T-helper 17 cell (primary cell): ENCODE data around the gene PRKD3. TPM values are rescaled to one million over a fixed set of nuclear protein-coding genes. Genes with fewer than 3 reads are reported as not detected.

Source experiments
- ATAC-seq: fragments of 150-1000 bp; cut with Tn5 transposase; 2 replicates; pipeline ENCODE4 v1.10.0; 2021; ENCODE audit warnings: mild to moderate bottlenecking, moderate library complexity
- DNase-seq, 3 donors: peaks; one replicate each; pipeline versions ENCODE4 v3.0.0 to v3.0.0-alpha.2; 2020 to 2021
- H3K9me3 ChIP-seq: one replicate; pipeline ENCODE4 v1.7.0; 2013; ENCODE audit warnings: low read length, mild to moderate bottlenecking; ENCODE audit not compliant: control insufficient read depth, poor library complexity, severe bottlenecking
- H3K27ac Mint-ChIP-seq: one replicate; pipeline ENCODE4 v1.8.0; 2022; ENCODE audit warnings: mild to moderate bottlenecking, moderate library complexity, mixed read lengths
- H3K27me3 Mint-ChIP-seq: one replicate; pipeline ENCODE4 v1.8.0; 2022; ENCODE audit warnings: mixed read lengths
- H3K36me3 Mint-ChIP-seq: one replicate; pipeline ENCODE4 v1.8.0; 2022; ENCODE audit warnings: low read depth, mixed read lengths
- H3K4me1 Mint-ChIP-seq: one replicate; pipeline ENCODE4 v1.8.0; 2022; ENCODE audit warnings: mild to moderate bottlenecking, mixed read lengths
- H3K4me3 Mint-ChIP-seq: one replicate; pipeline ENCODE4 v1.8.0; 2022; ENCODE audit warnings: mild to moderate bottlenecking, moderate library complexity, mixed read lengths
- total RNA-seq, 4 donors: library from RNA in 2 of 4; stranded (reverse) in 2 of 4; gene quantifications; one replicate each; pipeline ENCODE4 v1.2.3 and lab custom pipeline; 2022 to 2026

The PRKD3 gene
- total RNA-seq, 2 donors from 2014 or later: 25.4 to 27.0 TPM

GRCh38 chr2:37356299-37356698 is 31.7 kb upstream of the PRKD3 start:
- Mint-ChIP-seq H3K4me3 (no peak overlapping the region), H3K27ac (no peak overlapping the region), H3K36me3 (no peaks in the 10 kb centered on the region), H3K27me3 (peaks cover 48% of the 10 kb centered on the region), H3K4me1 (no peaks in the 10 kb centered on the region)
- DNase-seq (no peak), ATAC-seq (no peak)
- no peaks in the 10 kb centered on the region for H3K9me3 ChIP-seq

DNA sequence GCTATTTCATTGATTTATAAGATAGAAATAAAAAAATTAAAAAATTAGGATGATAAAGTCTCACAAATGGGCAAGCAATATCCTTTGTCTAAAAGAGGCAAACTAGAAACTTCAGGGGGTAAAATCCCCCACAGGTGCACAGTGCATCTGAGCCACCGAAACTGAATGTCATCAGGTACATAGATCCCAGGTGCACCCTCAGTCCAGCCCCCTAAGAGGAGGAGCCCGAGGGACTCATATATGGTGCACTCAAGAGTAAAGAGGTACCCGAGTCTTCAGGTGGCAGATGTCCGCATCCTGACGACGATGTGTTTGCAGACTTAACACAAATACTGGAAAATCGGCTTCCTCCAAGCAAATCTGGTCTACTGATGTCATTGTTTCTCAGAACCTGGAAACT is 31.1 kb upstream of the PRKD3 start:
- Mint-ChIP-seq H3K36me3 (no peaks in the 10 kb centered on the region), H3K4me1 (no peaks in the 10 kb centered on the region), H3K27ac (no peak overlapping the region), H3K27me3 (peaks cover 48% of the 10 kb centered on the region), H3K4me3 (no peak overlapping the region)
- H3K9me3 ChIP-seq: no peaks in the 10 kb centered on the region
- DNase-seq (no peak), ATAC-seq (no peak)

GRCh38 chr2:37354531-37354930 is 29.9 kb upstream of the PRKD3 start:
- H3K9me3 ChIP-seq: no peaks in the 10 kb centered on the region
- Mint-ChIP-seq H3K27me3 (peaks cover 43% of the 10 kb centered on the region), H3K4me3 (no peak overlapping the region), H3K27ac (no peak overlapping the region), H3K36me3 (peaks cover 2% of the 10 kb centered on the region), H3K4me1 (no peaks in the 10 kb centered on the region)
- DNase-seq (no peak), ATAC-seq (no peak)

DNA sequence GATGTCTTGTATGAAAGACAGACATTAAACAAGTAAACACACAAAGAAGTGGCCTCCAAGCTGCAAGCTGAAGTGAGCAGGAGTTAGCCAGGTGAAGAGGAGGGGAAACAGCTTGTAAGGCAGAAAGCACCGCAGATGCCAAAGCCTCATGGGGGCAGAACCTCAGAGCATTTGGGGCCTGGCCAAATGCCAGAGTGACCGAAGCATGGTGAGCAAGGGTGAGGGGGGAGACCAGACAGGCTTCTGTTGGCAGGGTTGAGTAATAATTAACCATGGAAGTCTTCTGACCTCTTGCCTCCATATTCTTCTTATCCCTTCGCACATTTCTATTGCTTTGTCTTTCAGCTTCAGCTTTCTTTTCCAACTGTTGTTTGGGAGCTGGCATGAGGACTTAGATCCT is 25.4 kb upstream of the PRKD3 start:
- Mint-ChIP-seq H3K27me3 (peaks cover 32% of the 10 kb centered on the region), H3K36me3 (peaks cover 2% of the 10 kb centered on the region), H3K4me3 (no peak overlapping the region), H3K4me1 (peaks cover 5% of the 10 kb centered on the region), H3K27ac (no peak overlapping the region)
- H3K9me3 ChIP-seq: no peaks in the 10 kb centered on the region
- DNase-seq: no peak
- no peak for ATAC-seq

DNA sequence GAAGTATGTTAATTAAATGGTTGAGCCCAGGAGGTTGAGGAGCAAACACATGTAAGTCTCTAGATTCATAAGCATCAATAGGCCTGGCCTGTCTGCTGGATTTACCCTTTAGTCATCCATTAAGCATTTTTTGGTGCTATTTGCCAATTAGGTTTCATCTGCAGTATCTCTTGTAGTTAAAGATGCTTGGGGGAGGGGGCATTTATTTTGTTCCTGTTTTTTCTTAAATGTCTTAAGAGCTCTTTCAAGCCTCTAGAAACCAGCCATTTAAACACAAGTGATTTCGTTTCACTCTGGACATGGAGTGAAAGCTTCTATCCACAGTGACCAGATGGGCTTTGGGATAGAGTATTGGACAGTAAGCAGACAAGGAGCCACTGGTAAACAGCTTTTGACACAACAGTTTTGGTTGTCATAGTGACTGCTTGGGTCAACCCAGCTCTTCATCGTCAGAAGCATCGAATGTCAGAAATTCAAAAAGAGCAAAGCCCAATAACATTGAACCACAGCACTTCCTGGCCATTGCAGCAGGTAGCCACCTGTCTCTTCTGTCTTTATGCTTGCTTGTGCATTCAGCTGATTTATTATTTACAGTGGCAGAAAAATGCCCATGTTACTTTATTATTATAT is 24.7 kb upstream of the PRKD3 start:
- Mint-ChIP-seq H3K4me1 (peaks cover 9% of the 10 kb centered on the region), H3K36me3 (peaks cover 2% of the 10 kb centered on the region), H3K4me3 (no peak overlapping the region), H3K27me3 (peaks cover 28% of the 10 kb centered on the region), H3K27ac (no peak overlapping the region)
- H3K9me3 ChIP-seq: no peaks in the 10 kb centered on the region
- ATAC-seq (no peak), DNase-seq (no peak)

- no peak for ATAC-seq
- no peak overlapping the region for H3K4me3 Mint-ChIP-seq
- DNase-seq: no peak
- H3K4me1 Mint-ChIP-seq: peaks cover 14% of the 10 kb centered on the region
- H3K36me3 Mint-ChIP-seq: peaks cover 2% of the 10 kb centered on the region
- H3K27me3 Mint-ChIP-seq: peaks cover 19% of the 10 kb centered on the region
- H3K27ac Mint-ChIP-seq: no peak overlapping the region
- no peaks in the 10 kb centered on the region for H3K9me3 ChIP-seq
Observed at GRCh38 chr2:37348155-37348554, 23.5 kb upstream of the PRKD3 start.

- Mint-ChIP-seq H3K4me3 (peak within 1 kb of the TSS; percentile 91), H3K27ac (peak within 1 kb of the TSS; percentile 68), H3K27me3 (peaks cover 7% of the 10 kb centered on the region), H3K4me1 (peaks cover 16% of the 10 kb centered on the region), H3K36me3 (no peaks in the 10 kb centered on the region)
- DNase-seq (peak; percentile 48 to 51 (median 49)), ATAC-seq (peak; percentile 90)
- H3K9me3 ChIP-seq: no peaks in the 10 kb centered on the region
Observed at GRCh38 chr2:37344453-37345361, 20.1 kb upstream of the PRKD3 start, which contains the start of gene QPCT. QPCT (plus strand) TSS chr2:37344630; CDS start chr2:37344732, 102 bp downstream.

DNA sequence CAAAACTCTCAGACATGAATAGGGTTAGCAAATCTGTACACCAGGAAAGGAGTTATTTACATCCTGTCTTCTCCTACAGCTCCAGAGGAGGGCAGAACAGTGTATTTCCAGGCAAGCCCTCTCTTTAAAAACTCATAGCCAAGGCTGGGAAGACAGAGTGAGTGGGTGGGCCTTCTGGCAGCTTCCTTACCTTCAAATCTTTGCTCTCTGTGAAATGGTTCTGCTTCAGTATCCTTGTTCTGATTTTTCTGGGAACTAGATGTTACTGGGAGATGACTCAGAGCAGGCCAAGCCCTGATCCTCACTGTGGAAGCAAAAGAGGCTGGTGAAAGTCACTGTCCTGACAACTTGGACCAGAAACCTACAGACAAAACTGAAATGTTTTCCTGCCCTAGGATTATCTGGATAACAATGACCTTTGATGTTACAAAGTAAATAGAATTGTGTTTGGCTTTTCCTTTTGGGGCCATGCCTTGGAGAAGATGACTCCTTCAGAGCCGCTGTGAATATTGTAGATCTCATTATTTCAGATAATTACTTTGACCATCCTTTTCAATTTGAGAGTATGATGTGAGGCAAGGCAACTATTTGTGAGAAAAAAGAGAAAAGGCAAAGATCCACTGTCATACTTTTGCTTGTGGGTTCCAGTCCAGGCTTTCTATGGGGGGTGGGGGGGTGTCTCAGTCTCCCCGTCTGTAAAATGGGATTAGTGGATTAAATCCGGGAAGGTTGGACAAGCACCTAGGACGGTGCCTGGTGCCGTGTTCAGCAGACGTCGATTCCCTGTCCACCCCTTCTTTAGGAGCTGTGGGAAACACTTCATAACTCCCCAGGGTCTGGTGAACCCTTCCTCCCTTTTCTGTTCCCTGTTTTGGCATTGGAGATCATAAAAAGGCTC is 19.2 kb upstream of the PRKD3 start:
- DNase-seq: no peak
- Mint-ChIP-seq H3K4me1 (peaks cover 16% of the 10 kb centered on the region), H3K27ac (peak overlapping the region; percentile 68), H3K4me3 (peak overlapping the region; percentile 91), H3K36me3 (no peaks in the 10 kb centered on the region), H3K27me3 (peaks cover 7% of the 10 kb centered on the region)
- H3K9me3 ChIP-seq: no peaks in the 10 kb centered on the region
- no peak for ATAC-seq

GRCh38 chr2:37342591-37343220 is 18.1 kb upstream of the PRKD3 start:
- H3K27me3 Mint-ChIP-seq: peaks cover 4% of the 10 kb centered on the region
- H3K36me3 Mint-ChIP-seq: no peaks in the 10 kb centered on the region
- no peak for DNase-seq
- peaks cover 15% of the 10 kb centered on the region for H3K4me1 Mint-ChIP-seq
- no peak overlapping the region for H3K27ac Mint-ChIP-seq
- no peaks in the 10 kb centered on the region for H3K9me3 ChIP-seq
- no peak for ATAC-seq
- no peak overlapping the region for H3K4me3 Mint-ChIP-seq

DNA sequence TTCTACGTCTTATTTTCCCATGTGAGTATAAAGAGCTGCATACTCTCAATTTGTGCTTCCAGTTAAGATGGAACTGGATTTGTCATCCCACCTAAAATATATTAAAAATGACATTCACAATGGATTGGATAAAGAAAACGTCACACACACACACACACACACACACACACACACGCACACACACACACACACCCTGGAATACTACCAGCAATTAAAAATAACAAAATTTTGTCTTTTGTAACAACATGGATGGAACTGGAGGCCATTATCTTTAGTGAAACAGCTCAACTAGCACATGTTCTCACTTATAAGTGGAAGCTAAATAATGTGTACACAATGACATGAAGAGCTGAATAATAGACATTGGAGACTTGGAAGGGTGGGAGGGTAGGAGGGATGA is 16.0 kb upstream of the PRKD3 start:
- Mint-ChIP-seq H3K4me3 (no peak overlapping the region), H3K27ac (no peak overlapping the region), H3K27me3 (peaks cover 5% of the 10 kb centered on the region), H3K4me1 (peaks cover 15% of the 10 kb centered on the region), H3K36me3 (no peaks in the 10 kb centered on the region)
- DNase-seq (no peak), ATAC-seq (no peak)
- H3K9me3 ChIP-seq: no peaks in the 10 kb centered on the region

DNA sequence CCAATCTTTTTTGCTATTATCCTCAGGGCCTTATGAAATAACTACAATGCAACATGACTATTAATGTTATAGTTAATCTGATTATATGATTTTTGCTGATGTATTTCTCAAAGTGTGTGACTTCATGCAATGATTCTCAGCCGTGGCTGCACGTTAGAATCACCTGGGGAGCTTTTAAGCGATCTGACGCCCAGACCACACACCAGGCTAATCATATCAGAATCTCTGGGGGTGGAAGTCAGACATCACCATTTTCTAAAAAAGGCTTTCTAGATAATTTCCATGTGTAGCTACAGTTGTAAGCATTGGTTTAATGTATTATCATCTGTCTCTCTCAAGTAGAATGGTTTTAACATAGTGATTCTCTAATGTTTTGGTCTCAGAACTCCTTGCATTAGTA is 14.3 kb upstream of the PRKD3 start:
- Mint-ChIP-seq H3K27me3 (peaks cover 5% of the 10 kb centered on the region), H3K4me1 (peaks cover 3% of the 10 kb centered on the region), H3K36me3 (no peaks in the 10 kb centered on the region), H3K4me3 (no peak overlapping the region), H3K27ac (no peak overlapping the region)
- ATAC-seq (no peak), DNase-seq (no peak)
- no peaks in the 10 kb centered on the region for H3K9me3 ChIP-seq

DNA sequence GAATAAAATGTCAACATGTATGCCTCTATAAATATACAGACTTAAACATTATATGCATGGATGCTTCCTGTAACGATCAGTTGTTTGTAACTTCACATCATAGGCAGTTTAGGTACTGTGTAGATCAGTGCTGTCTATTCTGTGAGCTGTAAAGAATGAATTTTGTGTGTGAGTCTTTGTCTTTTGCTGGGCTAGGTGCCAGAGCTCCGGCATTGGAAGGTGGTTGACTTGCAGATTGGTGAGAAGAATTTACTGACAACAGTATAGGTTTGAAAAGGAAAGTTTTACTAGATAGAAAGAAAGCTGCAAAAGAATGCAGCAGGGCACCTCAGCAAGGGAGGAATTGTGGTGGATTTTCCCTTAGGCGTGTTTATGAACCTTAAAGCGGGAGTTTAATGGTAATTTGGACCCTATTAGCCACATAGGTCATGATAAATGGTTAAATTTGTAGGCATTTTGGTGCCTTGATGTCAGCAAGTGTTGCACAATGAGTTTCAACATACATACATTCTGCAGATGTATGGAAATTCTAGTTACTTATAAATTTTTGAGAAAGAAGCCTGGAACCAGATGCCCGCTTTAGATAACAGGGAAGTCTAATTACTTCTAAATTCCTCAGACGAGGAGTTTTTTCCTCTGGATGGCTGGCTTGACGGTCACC is 13.1 kb upstream of the PRKD3 start:
- ATAC-seq (no peak), DNase-seq (no peak)
- Mint-ChIP-seq H3K27ac (no peak overlapping the region), H3K27me3 (peaks cover 15% of the 10 kb centered on the region), H3K36me3 (no peaks in the 10 kb centered on the region), H3K4me3 (no peak overlapping the region), H3K4me1 (no peaks in the 10 kb centered on the region)
- no peaks in the 10 kb centered on the region for H3K9me3 ChIP-seq
